Measurements from ENCODE around the gene PSMC3IP.

The PSMC3IP gene

DNA sequence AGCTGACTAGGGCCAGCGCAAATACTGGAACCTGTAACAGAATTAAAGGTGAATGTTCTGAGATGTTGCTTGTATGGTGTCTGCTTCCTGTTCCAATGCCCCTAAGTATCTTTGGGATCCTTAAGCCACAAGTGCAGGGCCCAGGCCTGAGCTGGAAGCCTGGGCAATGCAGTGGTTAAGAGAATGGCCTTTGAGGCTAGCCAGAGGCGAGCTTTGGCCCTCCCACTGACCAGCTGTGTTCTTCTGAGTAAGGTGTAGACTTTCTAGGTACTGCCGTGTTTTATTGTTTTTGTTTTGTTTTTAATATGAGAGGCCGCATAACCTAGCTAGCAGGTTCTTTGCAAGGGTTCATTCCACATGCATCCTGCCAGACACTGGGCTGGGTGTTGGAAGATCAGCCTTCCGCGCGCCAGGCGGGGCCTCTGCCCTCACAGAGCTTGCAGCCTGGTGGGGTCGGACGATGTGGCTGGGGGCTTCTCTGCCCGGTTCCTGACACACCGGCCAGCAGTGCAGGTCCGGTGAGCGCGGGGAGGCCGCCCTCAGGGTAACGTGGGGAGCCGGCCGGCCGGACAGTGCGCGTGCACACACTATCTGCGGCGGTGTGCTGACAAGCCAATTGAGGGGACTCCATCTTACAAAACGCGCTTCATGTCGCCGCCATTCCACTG, 11.2 kb downstream of the PSMC3IP start:
- DNase-seq (ENCODE audit: low read depth, low spot score) = no peak
- Histone ChIP-seq H3K4me3 (peak overlapping the region; percentile 94), H3K9me3 (ENCODE audit: low read depth, low read length) (no peaks in the 10 kb centered on the region), H3K27ac (peak overlapping the region; percentile 88), H3K36me3 (ENCODE audit: insufficient read depth, low read length) (peaks cover 53% of the 10 kb centered on the region), H3K9ac (ENCODE audit: insufficient read length) (peak overlapping the region; percentile 63)
- TF ChIP-seq POLR2AphosphoS5 (IDR thresholded peaks at IDR 0.05; ENCODE audit: borderline replicate concordance, low read depth, low read length) = no peak
- no peak for TF ChIP-seq FOXP2 (optimal IDR thresholded peaks at IDR 0.05; ENCODE audit: control extremely low read depth, extremely low read length, insufficient read depth)
- TF ChIP-seq EZH2 (IDR thresholded peaks at IDR 0.05) = no peak

DNA sequence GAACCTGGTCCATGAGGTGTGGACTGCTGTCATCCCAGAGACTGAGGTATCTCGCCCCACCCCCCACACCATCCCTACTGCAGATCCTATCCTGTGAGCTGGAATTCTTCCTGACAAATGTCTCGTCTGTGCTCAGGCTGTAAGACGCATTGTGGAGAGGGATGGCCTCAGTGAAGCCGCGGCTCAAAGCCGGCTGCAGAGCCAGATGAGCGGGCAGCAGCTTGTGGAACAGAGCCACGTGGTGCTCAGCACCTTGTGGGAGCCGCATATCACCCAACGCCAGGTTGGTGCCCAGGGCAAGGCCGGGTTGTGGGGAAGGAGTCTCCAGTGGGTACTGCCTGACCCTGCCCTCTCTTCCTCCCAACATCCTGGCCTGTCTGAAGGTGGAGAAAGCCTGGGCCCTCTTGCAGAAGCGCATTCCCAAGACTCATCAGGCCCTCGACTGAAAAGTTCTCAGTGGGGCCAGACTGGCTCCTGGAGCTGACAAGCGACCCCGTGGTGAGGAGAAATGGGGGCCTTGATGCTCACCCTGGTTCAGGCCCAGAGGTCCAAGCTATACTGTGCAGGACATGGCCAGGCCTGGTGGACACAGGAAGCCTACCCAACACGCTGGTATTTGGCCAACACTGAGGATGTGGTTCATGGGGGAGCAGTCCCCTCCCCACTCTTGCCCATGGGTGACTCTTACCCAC, 11.9 kb downstream of the PSMC3IP start:
- Histone ChIP-seq H3K4me3 (no peak overlapping the region; the same call in 1 of the 2 replicates), H3K9me3 (ENCODE audit: low read depth, low read length) (no peaks in the 10 kb centered on the region), H3K27ac (peak overlapping the region; percentile 88), H3K36me3 (ENCODE audit: insufficient read depth, low read length) (peaks cover 48% of the 10 kb centered on the region), H3K9ac (ENCODE audit: insufficient read length) (no peak overlapping the region)
- TF ChIP-seq POLR2AphosphoS5 (IDR thresholded peaks at IDR 0.05; ENCODE audit: borderline replicate concordance, low read depth, low read length) (no peak), FOXP2 (optimal IDR thresholded peaks at IDR 0.05; ENCODE audit: control extremely low read depth, extremely low read length, insufficient read depth) (no peak), EZH2 (IDR thresholded peaks at IDR 0.05) (no peak)
- no peak for DNase-seq (ENCODE audit: low read depth, low spot score)

GRCh38 chr17:42564815-42565522, 12.6 kb downstream of the PSMC3IP start:
- TF ChIP-seq EZH2 (IDR thresholded peaks at IDR 0.05) = no peak
- no peak for TF ChIP-seq FOXP2 (optimal IDR thresholded peaks at IDR 0.05; ENCODE audit: control extremely low read depth, extremely low read length, insufficient read depth)
- no peak for TF ChIP-seq POLR2AphosphoS5 (IDR thresholded peaks at IDR 0.05; ENCODE audit: borderline replicate concordance, low read depth, low read length)
- Histone ChIP-seq H3K4me3 (no peak overlapping the region), H3K36me3 (ENCODE audit: insufficient read depth, low read length) (peaks cover 41% of the 10 kb centered on the region), H3K27ac (no peak overlapping the region), H3K9me3 (ENCODE audit: low read depth, low read length) (no peaks in the 10 kb centered on the region), H3K9ac (ENCODE audit: insufficient read length) (no peak overlapping the region)
- no peak for DNase-seq (ENCODE audit: low read depth, low spot score)

DNA sequence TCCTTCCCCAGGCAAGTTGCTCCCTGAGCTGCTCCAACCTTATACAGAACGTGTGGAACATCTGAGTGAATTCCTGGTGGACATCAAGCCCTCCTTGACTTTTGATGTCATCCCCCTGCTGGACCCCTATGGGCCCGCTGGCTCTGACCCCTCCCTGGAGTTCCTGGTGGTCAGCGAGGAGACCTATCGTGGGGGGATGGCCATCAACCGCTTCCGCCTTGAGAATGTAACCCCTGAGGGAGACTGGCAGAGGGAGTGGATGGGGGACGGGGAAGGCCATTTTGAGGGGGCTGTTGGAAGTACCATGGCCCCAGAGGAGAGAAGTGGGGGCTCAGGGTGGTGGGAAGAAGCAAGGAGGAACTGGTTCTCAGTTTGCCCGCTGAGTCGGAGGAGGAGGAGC, 13.6 kb downstream of the PSMC3IP start:
- no peak overlapping the region for H3K27ac ChIP-seq
- no peak for TF ChIP-seq POLR2AphosphoS5 (IDR thresholded peaks at IDR 0.05; ENCODE audit: borderline replicate concordance, low read depth, low read length)
- peak overlapping the region; percentile 89; the same call in 1 of the 2 replicates for H3K4me3 ChIP-seq
- H3K9me3 ChIP-seq (ENCODE audit: low read depth, low read length) = no peaks in the 10 kb centered on the region
- peaks cover 31% of the 10 kb centered on the region for H3K36me3 ChIP-seq (ENCODE audit: insufficient read depth, low read length)
- peak overlapping the region; percentile 28 for H3K9ac ChIP-seq (ENCODE audit: insufficient read length)
- no peak for DNase-seq (ENCODE audit: low read depth, low spot score)

GRCh38 chr17:42563543-42563942, 14.0 kb downstream of the PSMC3IP start:
- Histone ChIP-seq H3K36me3 (ENCODE audit: insufficient read depth, low read length) (peaks cover 27% of the 10 kb centered on the region), H3K9ac (ENCODE audit: insufficient read length) (peak overlapping the region; percentile 96), H3K27ac (0 out of 2 replicates have a peak overlapping the region, but pooled peaks have one; percentile 21), H3K4me3 (peak overlapping the region; percentile 89), H3K9me3 (ENCODE audit: low read depth, low read length) (no peaks in the 10 kb centered on the region)
- TF ChIP-seq EZH2 (IDR thresholded peaks at IDR 0.05) = no peak
- no peak for TF ChIP-seq FOXP2 (optimal IDR thresholded peaks at IDR 0.05; ENCODE audit: control extremely low read depth, extremely low read length, insufficient read depth)
- no peak for TF ChIP-seq POLR2AphosphoS5 (IDR thresholded peaks at IDR 0.05; ENCODE audit: borderline replicate concordance, low read depth, low read length)
- no peak for DNase-seq (ENCODE audit: low read depth, low spot score)

DNA sequence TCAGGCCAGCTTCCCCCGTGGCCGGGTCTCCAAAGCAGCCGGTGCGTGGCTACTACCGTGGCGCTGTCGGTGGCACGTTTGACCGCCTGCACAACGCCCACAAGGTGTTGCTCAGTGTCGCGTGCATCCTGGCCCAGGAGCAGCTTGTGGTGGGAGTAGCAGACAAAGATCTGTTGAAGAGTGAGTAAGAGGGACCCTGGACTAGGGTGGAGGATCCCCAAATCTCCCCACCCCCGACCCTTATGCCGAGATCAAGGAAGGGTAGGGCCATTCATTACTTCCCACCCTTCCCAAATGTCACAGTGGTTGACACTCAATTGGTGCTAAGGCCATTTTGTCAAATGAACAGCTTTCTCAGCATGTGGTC, 14.4 kb downstream of the PSMC3IP start:
- H3K9ac ChIP-seq (ENCODE audit: insufficient read length) = peak overlapping the region; percentile 96
- no peaks in the 10 kb centered on the region for H3K9me3 ChIP-seq (ENCODE audit: low read depth, low read length)
- TF ChIP-seq POLR2AphosphoS5 (IDR thresholded peaks at IDR 0.05; ENCODE audit: borderline replicate concordance, low read depth, low read length) (no peak; the same call in 1 of the 2 replicates), FOXP2 (optimal IDR thresholded peaks at IDR 0.05; ENCODE audit: control extremely low read depth, extremely low read length, insufficient read depth) (no peak), EZH2 (IDR thresholded peaks at IDR 0.05) (no peak)
- DNase-seq (ENCODE audit: low read depth, low spot score) = no peak
- H3K4me3 ChIP-seq = peak overlapping the region; percentile 89
- peaks cover 25% of the 10 kb centered on the region; the same call in 1 of the 2 replicates for H3K36me3 ChIP-seq (ENCODE audit: insufficient read depth, low read length)
- H3K27ac ChIP-seq = 0 out of 2 replicates have a peak overlapping the region, but pooled peaks have one; percentile 21

GRCh38 chr17:42562388-42563142, 15.0 kb downstream of the PSMC3IP start:
- no peak for DNase-seq (ENCODE audit: low read depth, low spot score)
- TF ChIP-seq FOXP2 (optimal IDR thresholded peaks at IDR 0.05; ENCODE audit: control extremely low read depth, extremely low read length, insufficient read depth) (no peak), POLR2AphosphoS5 (IDR thresholded peaks at IDR 0.05; ENCODE audit: borderline replicate concordance, low read depth, low read length) (no peak; the same call in 1 of the 2 replicates), EZH2 (IDR thresholded peaks at IDR 0.05) (no peak)
- Histone ChIP-seq H3K27ac (peak overlapping the region; percentile 83), H3K4me3 (peak overlapping the region; percentile 89), H3K36me3 (ENCODE audit: insufficient read depth, low read length) (peaks cover 25% of the 10 kb centered on the region; the same call in 1 of the 2 replicates), H3K9me3 (ENCODE audit: low read depth, low read length) (no peaks in the 10 kb centered on the region), H3K9ac (ENCODE audit: insufficient read length) (peak overlapping the region; percentile 96)

All from SK-N-MC (cell line).